Measurements from ENCODE around the gene LYRM7. TPM values are rescaled to one million over a fixed set of nuclear protein-coding genes. Genes with fewer than 3 reads are reported as not detected.
"Not testable (repeated sequence)": the region's sequence is repeated elsewhere in the genome, so short reads cannot be mapped to it uniquely, and the experiment has no call there.

Gene LYRM7
- total and polyA plus RNA-seq, 10 of the 15 experiments (the other 5 are each of a cell fraction or from before 2014, with no cell fraction given): 9.2 to 68.8 (median 20.2) TPM

DNA sequence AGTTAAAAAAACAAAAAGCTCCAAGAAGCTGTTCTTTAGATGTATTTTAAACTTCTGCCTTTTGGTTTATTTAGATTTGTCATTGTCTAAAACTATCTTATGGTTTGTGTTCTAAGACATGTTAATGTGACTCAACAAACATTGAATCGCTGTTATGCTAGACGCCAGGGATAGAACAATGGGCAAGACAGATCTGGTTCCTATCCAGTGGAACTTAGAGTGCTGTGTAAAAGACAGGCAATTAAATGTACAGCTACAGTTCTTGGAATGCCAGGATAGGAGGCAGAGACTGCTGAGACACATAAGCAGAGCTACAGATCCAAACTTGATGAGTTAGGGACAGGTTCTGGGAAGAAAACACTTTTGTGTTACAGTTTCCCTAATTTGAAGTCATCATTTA lies 22.4 kb downstream of the LYRM7 start:
- in situ Hi-C loops (cut with MboI): no loop called here
- RAD21 ChIA-PET (ENCODE audit: unreplicated experiment): no interaction called here
- H3K4me1 ChIP-seq (ENCODE audit: control insufficient read depth, insufficient read depth, low read length): no peaks in the 10 kb centered on the region
- 98% methylated on average over 2 of the region's 2 CpGs for WGBS (ENCODE audit: insufficient coverage, insufficient replicate concordance, low lambda C conversion rate, missing lambda C conversion rate)
- FAIRE-seq: no peak
- CTCF ChIA-PET: interaction anchor here (0.7 kb wide), 1 partner anchor 1007 kb away, joined by 3 read pairs; no protein-coding TSS in a partner anchor
- H3K36me3 ChIP-seq (ENCODE audit: control insufficient read depth in 2 of 2, insufficient read depth in 2 of 2, low read length in 1 of 2): no peaks in the 10 kb centered on the region
- no TSS peak for BruUV-seq (replicated peaks)
- ATAC-seq: no peak
- H3K9me3 ChIP-seq (replicated peaks; ENCODE audit: control insufficient read depth, insufficient read depth, low read length): no peaks in the 10 kb centered on the region
- no peak for DNase-seq (ENCODE audit: low read depth, low spot score)
- no peaks in the 10 kb centered on the region for H3K79me2 ChIP-seq (ENCODE audit: control insufficient read depth, insufficient read depth, low read length)
- H2AFZ ChIP-seq (ENCODE audit: control insufficient read depth, low read depth, low read length): no peak overlapping the region
- TF ChIP-seq NKRF (conservative IDR thresholded peaks at IDR 0.05) (no peak), EED (IDR thresholded peaks at IDR 0.05; ENCODE audit: low read depth) (no peak), DPF2 (IDR thresholded peaks at IDR 0.05) (no peak)
- no peak overlapping the region for H3K4me2 ChIP-seq (ENCODE audit: control insufficient read depth, insufficient read depth)
- no peaks in the 10 kb centered on the region for H3K27me3 ChIP-seq (replicated peaks in 1 of 2; ENCODE audit: control insufficient read depth in 2 of 2, insufficient read depth in 2 of 2, low read length in 1 of 2)
- intact Hi-C loops (cut with micrococcal nuclease; ENCODE audit: unreplicated experiment): no loop called here
- no peak overlapping the region for H3K9ac ChIP-seq (ENCODE audit: control insufficient read depth, insufficient read depth, low read length)
- POLR2A ChIA-PET: interaction anchor here (0.6 kb wide), 1 partner anchor 72 kb away, joined by 3 read pairs; no protein-coding TSS in a partner anchor
- H4K20me1 ChIP-seq (ENCODE audit: control insufficient read depth, insufficient read depth): no peaks in the 10 kb centered on the region
- no peak overlapping the region for H3K4me3 ChIP-seq
- H3K27ac ChIP-seq (ENCODE audit: control insufficient read depth, insufficient read depth): no peak overlapping the region
- SMC1A ChIA-PET (ENCODE audit: uncharacterized antibody, unreplicated experiment): interaction anchor here (0.9 to 1.4 kb wide), 2 partner anchors 12 to 86 kb away, joined by 3 to 4 read pairs; no protein-coding TSS in a partner anchor

GRCh38 chr5:131193897-131194296 lies 23.2 kb downstream of the LYRM7 start:
- 73% methylated on average over 7 of the region's 7 CpGs for whole genome bisulfite sequencing (ENCODE audit: insufficient coverage, insufficient replicate concordance, low lambda C conversion rate, missing lambda C conversion rate)
- H3K4me1 ChIP-seq (ENCODE audit: control insufficient read depth, insufficient read depth, low read length); in situ Hi-C loops (cut with MboI); H2AFZ ChIP-seq (ENCODE audit: control insufficient read depth, low read depth, low read length); H3K4me3 ChIP-seq; DNase-seq (ENCODE audit: low read depth, low spot score); POLR2A ChIA-PET; H3K27me3 ChIP-seq (replicated peaks in 1 of 2; ENCODE audit: control insufficient read depth in 2 of 2, insufficient read depth in 2 of 2, low read length in 1 of 2); H3K9me3 ChIP-seq (replicated peaks; ENCODE audit: control insufficient read depth, insufficient read depth, low read length); H4K20me1 ChIP-seq (ENCODE audit: control insufficient read depth, insufficient read depth); RAD21 ChIA-PET (ENCODE audit: unreplicated experiment); H3K9ac ChIP-seq (ENCODE audit: control insufficient read depth, insufficient read depth, low read length); H3K27ac ChIP-seq (ENCODE audit: control insufficient read depth, insufficient read depth); H3K36me3 ChIP-seq (ENCODE audit: control insufficient read depth in 2 of 2, insufficient read depth in 2 of 2, low read length in 1 of 2); ATAC-seq; FAIRE-seq; BruUV-seq (replicated peaks); H3K79me2 ChIP-seq (ENCODE audit: control insufficient read depth, insufficient read depth, low read length); intact Hi-C loops (cut with micrococcal nuclease; ENCODE audit: unreplicated experiment); H3K4me2 ChIP-seq (ENCODE audit: control insufficient read depth, insufficient read depth): not testable (repeated sequence)
- ChIA-PET SMC1A (ENCODE audit: uncharacterized antibody, unreplicated experiment) (interaction anchor here (0.9 to 1.0 kb wide), 2 partner anchors 22 to 87 kb away, joined by 3 to 4 read pairs; no protein-coding TSS in a partner anchor), CTCF (interaction anchor here (0.7 kb wide), 1 partner anchor 1006 kb away, joined by 3 read pairs; no protein-coding TSS in a partner anchor)
